ENCODE results near the gene NID1. TPM values are rescaled to one million over a fixed set of nuclear protein-coding genes. Genes with fewer than 3 reads are reported as not detected.

Gene NID1
- total and polyA plus RNA-seq, 2 experiments from 2014 or later, result 77.7 to 82.0 TPM

DNA sequence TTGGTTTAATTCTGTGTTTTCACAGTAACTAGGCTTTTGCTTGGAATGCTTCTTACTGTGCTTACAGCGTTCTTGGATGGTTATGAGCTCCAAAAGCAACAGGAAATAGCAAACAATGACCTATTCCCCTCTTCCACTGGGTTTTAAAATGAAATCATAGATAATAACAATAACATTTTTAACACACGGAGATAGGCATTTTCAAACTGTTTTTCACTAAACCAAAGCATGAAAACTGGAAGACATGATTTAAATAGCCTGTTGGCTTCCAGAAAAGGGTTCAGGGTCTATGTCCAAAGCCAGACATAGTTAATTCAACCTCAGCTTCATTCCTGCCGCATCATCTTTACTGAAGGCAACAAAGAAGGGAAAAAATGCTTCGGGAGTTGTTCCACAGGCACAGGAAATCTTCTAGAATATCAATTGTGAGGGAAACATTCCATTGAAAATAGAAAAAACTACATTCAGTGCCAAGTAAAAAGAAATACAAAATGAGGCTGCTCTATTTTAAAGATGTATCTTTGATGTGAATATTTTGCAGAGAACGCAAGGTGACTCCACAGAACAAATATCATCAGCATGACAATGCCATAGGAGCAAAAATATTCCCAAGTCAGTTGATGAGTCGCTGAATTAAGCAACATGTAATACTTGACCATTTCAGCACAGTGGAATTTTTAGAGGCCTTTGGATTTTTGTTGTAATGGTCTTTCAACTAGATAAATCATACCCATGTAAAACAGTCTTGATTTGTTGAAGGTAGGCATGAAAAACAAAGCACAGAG is 80.7 kb downstream of the NID1 start:
- no peaks in the 10 kb centered on the region for H4K20me1 ChIP-seq (ENCODE audit: insufficient read depth)
- H2AFZ ChIP-seq, result peak overlapping the region; percentile 47
- peak overlapping the region; percentile 71 for H3K9ac ChIP-seq
- H3K27ac ChIP-seq, result peak overlapping the region; percentile 93
- peak overlapping the region; percentile 52 for H3K4me3 ChIP-seq
- peaks cover 36% of the 10 kb centered on the region for H3F3A ChIP-seq (ENCODE audit: insufficient read depth)
- no peaks in the 10 kb centered on the region for H3K9me2 ChIP-seq (ENCODE audit: insufficient read depth)
- WGBS, 2 experiments (ENCODE audit: low coverage in 1 of 2, low lambda C conversion rate in 2 of 2, missing lambda C conversion rate in 2 of 2), result 20 to 24% methylated on average over 6 of the region's 6 CpGs
- no peaks in the 10 kb centered on the region for H3K9me3 ChIP-seq (ENCODE audit: low read depth)
- peaks cover 11% of the 10 kb centered on the region; the same call in 1 of the 2 replicates for H3K36me3 ChIP-seq (ENCODE audit: low read depth)
- peaks cover 37% of the 10 kb centered on the region for H3K4me1 ChIP-seq (ENCODE audit: insufficient read depth)
- DNase-seq, result peak; percentile 91
- no peaks in the 10 kb centered on the region for H3K79me2 ChIP-seq (ENCODE audit: insufficient read depth)
- H3K27me3 ChIP-seq (replicated peaks; ENCODE audit: insufficient read depth), result no peaks in the 10 kb centered on the region
- no peak for TF ChIP-seq EZH2phosphoT487 (IDR thresholded peaks at IDR 0.05; ENCODE audit: insufficient read depth, low read depth)
- no peak for TF ChIP-seq EZH2 (IDR thresholded peaks at IDR 0.05; ENCODE audit: insufficient read depth, poor library complexity, severe bottlenecking)
- peak overlapping the region; percentile 79 for H3K4me2 ChIP-seq (ENCODE audit: unreplicated experiment)
- in situ Hi-C loops (cut with MboI), result no loop called here

GRCh38 chr1:235980976-235981375 is 83.9 kb downstream of the NID1 start:
- Histone ChIP-seq H3K4me2 (ENCODE audit: unreplicated experiment) (no peak overlapping the region), H3K9me2 (ENCODE audit: insufficient read depth) (no peaks in the 10 kb centered on the region), H3K36me3 (ENCODE audit: low read depth) (peaks cover 41% of the 10 kb centered on the region), H3K79me2 (ENCODE audit: insufficient read depth) (no peaks in the 10 kb centered on the region), H3F3A (ENCODE audit: insufficient read depth) (peaks cover 33% of the 10 kb centered on the region), H3K9ac (no peak overlapping the region), H2AFZ (no peak overlapping the region), H3K27me3 (replicated peaks; ENCODE audit: insufficient read depth) (no peaks in the 10 kb centered on the region), H3K4me3 (no peak overlapping the region), H3K4me1 (ENCODE audit: insufficient read depth) (peaks cover 33% of the 10 kb centered on the region), H4K20me1 (ENCODE audit: insufficient read depth) (no peaks in the 10 kb centered on the region), H3K9me3 (ENCODE audit: low read depth) (no peaks in the 10 kb centered on the region), H3K27ac (no peak overlapping the region)
- TF ChIP-seq EZH2phosphoT487 (IDR thresholded peaks at IDR 0.05; ENCODE audit: insufficient read depth, low read depth) (no peak), EZH2 (IDR thresholded peaks at IDR 0.05; ENCODE audit: insufficient read depth, poor library complexity, severe bottlenecking) (no peak)
- in situ Hi-C loops (cut with MboI), result no loop called here
- WGBS, 2 experiments (ENCODE audit: low coverage in 1 of 2, low lambda C conversion rate in 2 of 2, missing lambda C conversion rate in 2 of 2), result 96 to 99% methylated on average over 3 of the region's 3 CpGs
- no peak for DNase-seq

DNA sequence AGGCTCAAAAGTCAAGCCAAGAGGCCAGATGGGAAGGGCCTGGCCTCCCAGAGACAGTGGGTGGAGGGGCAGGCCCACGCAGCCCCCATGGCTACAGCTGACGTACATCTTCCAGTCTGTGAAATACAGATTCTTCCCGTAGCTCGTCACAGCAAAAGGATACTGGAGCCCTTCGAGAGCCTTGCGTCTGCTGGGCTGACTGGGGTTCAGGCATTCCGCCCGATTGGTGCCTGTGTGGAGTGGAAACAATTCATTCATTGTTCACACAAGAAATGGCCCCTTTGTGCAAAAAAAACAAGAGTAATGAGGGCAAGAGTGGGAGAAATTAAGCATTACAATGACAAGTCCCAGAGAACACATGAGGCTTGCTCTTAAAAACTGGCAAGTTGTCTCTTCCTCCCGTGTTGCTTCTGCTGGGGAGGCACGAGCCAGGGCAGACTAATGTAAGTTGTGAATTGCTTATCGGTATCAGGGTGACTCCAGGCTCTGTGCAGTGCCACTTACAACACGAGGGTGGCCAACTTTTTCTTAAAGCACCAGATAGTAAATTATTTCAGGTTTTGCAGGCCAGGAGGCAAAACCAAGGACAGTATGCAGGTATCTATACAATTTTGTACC is 85.1 kb downstream of the NID1 start:
- no peak for DNase-seq
- Histone ChIP-seq H3K9ac (no peak overlapping the region), H4K20me1 (ENCODE audit: insufficient read depth) (no peaks in the 10 kb centered on the region), H3F3A (ENCODE audit: insufficient read depth) (peaks cover 22% of the 10 kb centered on the region), H3K4me3 (no peak overlapping the region), H3K4me2 (ENCODE audit: unreplicated experiment) (no peak overlapping the region), H2AFZ (no peak overlapping the region), H3K9me3 (ENCODE audit: low read depth) (no peaks in the 10 kb centered on the region), H3K36me3 (ENCODE audit: low read depth) (peaks cover 41% of the 10 kb centered on the region), H3K27me3 (replicated peaks; ENCODE audit: insufficient read depth) (no peaks in the 10 kb centered on the region), H3K79me2 (ENCODE audit: insufficient read depth) (no peaks in the 10 kb centered on the region), H3K4me1 (ENCODE audit: insufficient read depth) (peaks cover 24% of the 10 kb centered on the region), H3K27ac (no peak overlapping the region), H3K9me2 (ENCODE audit: insufficient read depth) (no peaks in the 10 kb centered on the region)
- 98 to 99% methylated on average over 12 of the region's 12 CpGs for WGBS, 2 experiments (ENCODE audit: low coverage in 1 of 2, low lambda C conversion rate in 2 of 2, missing lambda C conversion rate in 2 of 2)
- TF ChIP-seq EZH2 (IDR thresholded peaks at IDR 0.05; ENCODE audit: insufficient read depth, poor library complexity, severe bottlenecking) (no peak), EZH2phosphoT487 (IDR thresholded peaks at IDR 0.05; ENCODE audit: insufficient read depth, low read depth) (no peak)
- in situ Hi-C loops (cut with MboI), result no loop called here

DNA sequence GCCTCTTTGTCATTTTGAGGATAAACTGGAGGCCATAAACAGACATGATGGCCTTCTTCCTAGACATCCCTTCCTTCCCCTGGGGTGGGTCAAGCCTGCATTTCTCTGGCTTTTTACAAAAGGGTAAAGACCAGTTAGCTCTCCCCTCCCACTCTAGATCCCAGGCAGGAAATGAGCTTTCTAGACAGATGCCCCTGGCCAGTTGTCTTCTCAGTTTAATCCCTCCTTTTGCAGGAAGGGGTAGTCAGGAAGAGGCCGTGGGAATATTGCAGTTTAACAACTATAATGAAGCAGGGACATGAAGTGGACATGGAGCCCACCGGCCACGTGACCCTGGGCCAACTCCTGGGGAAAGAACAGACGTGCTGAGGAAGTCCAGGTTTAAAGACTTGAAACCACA is 85.7 kb downstream of the NID1 start:
- Histone ChIP-seq H3F3A (ENCODE audit: insufficient read depth) (peaks cover 16% of the 10 kb centered on the region), H3K9me2 (ENCODE audit: insufficient read depth) (no peaks in the 10 kb centered on the region), H3K36me3 (ENCODE audit: low read depth) (peaks cover 41% of the 10 kb centered on the region), H4K20me1 (ENCODE audit: insufficient read depth) (no peaks in the 10 kb centered on the region), H2AFZ (no peak overlapping the region), H3K27ac (no peak overlapping the region), H3K9ac (no peak overlapping the region), H3K79me2 (ENCODE audit: insufficient read depth) (no peaks in the 10 kb centered on the region), H3K4me3 (no peak overlapping the region), H3K27me3 (replicated peaks; ENCODE audit: insufficient read depth) (no peaks in the 10 kb centered on the region), H3K4me1 (ENCODE audit: insufficient read depth) (peaks cover 24% of the 10 kb centered on the region), H3K9me3 (ENCODE audit: low read depth) (no peaks in the 10 kb centered on the region), H3K4me2 (ENCODE audit: unreplicated experiment) (no peak overlapping the region)
- in situ Hi-C loops (cut with MboI), result no loop called here
- no peak for TF ChIP-seq EZH2phosphoT487 (IDR thresholded peaks at IDR 0.05; ENCODE audit: insufficient read depth, low read depth)
- no peak for TF ChIP-seq EZH2 (IDR thresholded peaks at IDR 0.05; ENCODE audit: insufficient read depth, poor library complexity, severe bottlenecking)
- 96 to 100% methylated on average over 4 of the region's 4 CpGs for WGBS, 2 experiments (ENCODE audit: low coverage in 1 of 2, low lambda C conversion rate in 2 of 2, missing lambda C conversion rate in 2 of 2)
- no peak for DNase-seq
